Activated CD8-positive, alpha-beta T cell treated with anti-CD3 and anti-CD28 coated beads for 36 hours (primary cell): ENCODE data around the gene ZBTB16. TPM values are rescaled to one million over a fixed set of nuclear protein-coding genes. Genes with fewer than 3 reads are reported as not detected.

ENCODE experiments used
- ATAC-seq: fragments of 200-7000 bp; cut with Tn5 transposase; one replicate; pipeline ENCODE4 v1.10.0; 2021; ENCODE audit warnings: mild to moderate bottlenecking, moderate library complexity
- CTCF ChIA-PET: fragments of 350-600 bp; sonication (Branson Sonifier 250); formaldehyde crosslinking; loops from one replicate; lab custom pipeline; 2021; ENCODE audit warnings: antibody characterized with exemption; lab: Charles Lee
- POLR2A ChIA-PET: fragments of 350-600 bp; sonication (Branson Sonifier 250); formaldehyde crosslinking; loops from one replicate; lab custom pipeline; 2021; ENCODE audit warnings: antibody characterized with exemption; lab: Charles Lee
- DNase-seq: peaks from one replicate; pipeline ENCODE4 v3.0.0-alpha.2; 2020
- H3K27ac Mint-ChIP-seq: one replicate; pipeline ENCODE4 v1.8.0; 2021; ENCODE audit warnings: mild to moderate bottlenecking, mixed read lengths
- H3K27me3 Mint-ChIP-seq: one replicate; pipeline ENCODE4 v1.8.0; 2021; ENCODE audit warnings: mixed read lengths
- H3K36me3 Mint-ChIP-seq: one replicate; pipeline ENCODE4 v1.8.0; 2021; ENCODE audit warnings: low read depth, mixed read lengths
- H3K4me1 Mint-ChIP-seq: one replicate; pipeline ENCODE4 v1.8.0; 2021; ENCODE audit warnings: low read depth, mixed read lengths
- H3K4me3 Mint-ChIP-seq: one replicate; pipeline ENCODE4 v1.8.0; 2021; ENCODE audit warnings: mild to moderate bottlenecking, moderate library complexity, mixed read lengths
- H3K9me3 Mint-ChIP-seq: one replicate; pipeline ENCODE4 v1.8.0; 2021; ENCODE audit warnings: mixed read lengths
- CTCF ChIP-seq: fragments of 200-600 bp; IDR thresholded peaks from one replicate; pipeline ENCODE4 v1.8.0; 2022; ENCODE audit warnings: antibody characterized with exemption, mild to moderate bottlenecking
- intact Hi-C: fragments of 100-400 bp; cut with micrococcal nuclease; formaldehyde crosslinking; loops from one replicate; pipeline ENCODE4 v1.10.0; 2022
- total RNA-seq, 2 experiments: library from RNA; stranded (reverse); gene quantifications; one replicate each; pipeline ENCODE4 v1.2.3, GENCODE V29; 2021

Gene ZBTB16
- total RNA-seq, 2 experiments from 2014 or later: 9.5 to 10.1 TPM

- peaks cover 13% of the 10 kb centered on the region for H3K27me3 Mint-ChIP-seq
- no peak overlapping the region for H3K4me3 Mint-ChIP-seq
- no peak overlapping the region for H3K27ac Mint-ChIP-seq
- TF ChIP-seq CTCF: no peak
- no peak for DNase-seq
- POLR2A ChIA-PET: no interaction called here
- H3K9me3 Mint-ChIP-seq: no peaks in the 10 kb centered on the region
- no peaks in the 10 kb centered on the region for H3K36me3 Mint-ChIP-seq
- CTCF ChIA-PET: interaction anchor here (1.5 to 1.9 kb wide), 2 partner anchors 9 to 28 kb away, joined by 4 to 5 read pairs; no protein-coding TSS in a partner anchor
- no peaks in the 10 kb centered on the region for H3K4me1 Mint-ChIP-seq
- intact Hi-C loops: no loop called here
- ATAC-seq: no peak
Observed at GRCh38 chr11:114289779-114290178, 230.3 kb downstream of the ZBTB16 start.

- intact Hi-C loops: no loop called here
- Mint-ChIP-seq H3K27ac (no peak overlapping the region), H3K36me3 (no peaks in the 10 kb centered on the region), H3K4me3 (no peak overlapping the region), H3K4me1 (no peaks in the 10 kb centered on the region), H3K9me3 (no peaks in the 10 kb centered on the region), H3K27me3 (peaks cover 13% of the 10 kb centered on the region)
- no peak for TF ChIP-seq CTCF
- no peak for ATAC-seq
- ChIA-PET CTCF (interaction anchor here (0.7 to 1.9 kb wide), 3 partner anchors 10 to 29 kb away, joined by 3 to 5 read pairs (median 4); no protein-coding TSS in a partner anchor), POLR2A (no interaction called here)
- DNase-seq: no peak
Observed at GRCh38 chr11:114290503-114291235, 231.2 kb downstream of the ZBTB16 start.

- ATAC-seq (no peak), DNase-seq (no peak)
- Mint-ChIP-seq H3K4me1 (no peaks in the 10 kb centered on the region), H3K4me3 (no peak overlapping the region), H3K36me3 (no peaks in the 10 kb centered on the region), H3K27me3 (peaks cover 13% of the 10 kb centered on the region), H3K27ac (no peak overlapping the region), H3K9me3 (no peaks in the 10 kb centered on the region)
- ChIA-PET CTCF (interaction anchor here (1.9 kb wide), 1 partner anchor 10 kb away, joined by 5 read pairs; no protein-coding TSS in a partner anchor), POLR2A (interaction anchor here (0.7 kb wide), 1 partner anchor 170 kb away, joined by 3 read pairs; no protein-coding TSS in a partner anchor)
- TF ChIP-seq CTCF: no peak
- intact Hi-C loops: no loop called here
Observed at GRCh38 chr11:114291381-114291780, 231.9 kb downstream of the ZBTB16 start.

- H3K27me3 Mint-ChIP-seq: peaks cover 13% of the 10 kb centered on the region
- POLR2A ChIA-PET: interaction anchor here (0.7 kb wide), 1 partner anchor 171 kb away, joined by 3 read pairs; no protein-coding TSS in a partner anchor
- intact Hi-C loops: no loop called here
- DNase-seq (no peak), ATAC-seq (no peak)
- H3K36me3 Mint-ChIP-seq: no peaks in the 10 kb centered on the region
- H3K27ac Mint-ChIP-seq: no peak overlapping the region
- no peaks in the 10 kb centered on the region for H3K4me1 Mint-ChIP-seq
- no peaks in the 10 kb centered on the region for H3K9me3 Mint-ChIP-seq
- no peak for TF ChIP-seq CTCF
- CTCF ChIA-PET: no interaction called here
- no peak overlapping the region for H3K4me3 Mint-ChIP-seq
Observed at GRCh38 chr11:114291842-114292680, 232.6 kb downstream of the ZBTB16 start.
